H1 (cell line): Measurements from ENCODE around the gene NELFCD. TPM values are rescaled to one million over a fixed set of nuclear protein-coding genes. Genes with fewer than 3 reads are reported as not detected.
A peak's percentile ranks its signal among the peaks of the same experiment; 100 is the strongest.

Source experiments
- CTCF ChIA-PET: fragments of 300-600 bp; sonication (Branson Sonifier 250); formaldehyde crosslinking; loops from one replicate; lab custom pipeline; 2021; ENCODE audit not compliant: partially characterized antibody; lab: Charles Lee
- POLR2A ChIA-PET: fragments of 300-600 bp; sonication (Branson Sonifier 250); formaldehyde crosslinking; loops from one replicate; lab custom pipeline; 2021; ENCODE audit warnings: inconsistent platforms; ENCODE audit not compliant: partially characterized antibody; lab: Charles Lee
- DNase-seq, 2 experiments: peaks; one replicate each; pipeline versions ENCODE4 v3.0.0 to v3.0.0-alpha.2; 2010 to 2022; ENCODE audit warnings: low spot score in 2 of 2, low read depth in 1 of 2, mixed read lengths in 1 of 2
- FAIRE-seq: peaks from 2 replicates; lab custom pipeline; 2011; peaks lifted over from hg19 to GRCh38; lab: Jason Lieb, UNC
- H2AFZ ChIP-seq: 2 replicates; pipeline ENCODE4 v1.8.1; 2012; ENCODE audit warnings: low read length, inconsistent platforms
- H2AK5ac ChIP-seq: 2 replicates; pipeline ENCODE4 v1.6.1; 2013; ENCODE audit warnings: low read depth, low read length
- H2BK120ac ChIP-seq: replicated peaks from 2 replicates; pipeline ENCODE3; 2013; ENCODE audit warnings: low read depth, low read length, inconsistent platforms
- H2BK12ac ChIP-seq: 2 replicates; pipeline ENCODE4 v1.6.1; 2013; ENCODE audit warnings: low read depth, low read length
- H2BK15ac ChIP-seq: 2 replicates; pipeline ENCODE4 v1.6.1; 2013; ENCODE audit warnings: low read length
- H2BK20ac ChIP-seq: 2 replicates; pipeline ENCODE4 v1.6.1; 2013; ENCODE audit warnings: low read length
- H2BK5ac ChIP-seq: 2 replicates; pipeline ENCODE4 v1.6.1; 2013; ENCODE audit warnings: low read depth, low read length
- H3K14ac ChIP-seq: 2 replicates; pipeline ENCODE4 v1.6.1; 2013; ENCODE audit warnings: inconsistent platforms; ENCODE audit not compliant: insufficient read length
- H3K18ac ChIP-seq: 2 replicates; pipeline ENCODE4 v1.6.1; 2013; ENCODE audit warnings: low read length; ENCODE audit errors: extremely low read depth
- H3K23ac ChIP-seq: 2 replicates; pipeline ENCODE4 v1.6.1; 2013; ENCODE audit warnings: inconsistent platforms; ENCODE audit not compliant: insufficient read length
- H3K23me2 ChIP-seq: 2 replicates; pipeline ENCODE4 v1.6.1; 2013; ENCODE audit warnings: low read depth, low read length
- H3K27ac ChIP-seq: 2 replicates; pipeline ENCODE4 v1.6.1; 2011; ENCODE audit warnings: low read depth, low read length, inconsistent platforms
- H3K27me3 ChIP-seq, 4 experiments: replicated peaks in 1 of 4; 1 replicate in 1 of 4; 2 replicates in 3 of 4; pipeline versions ENCODE4 v1.6.1 to v1.8.1; 2011 to 2013; ENCODE audit warnings: low read length in 3 of 4, mild to moderate bottlenecking in 3 of 4, inconsistent platforms in 2 of 4, mixed read lengths in 2 of 4, moderate library complexity in 1 of 4; ENCODE audit not compliant: control insufficient read depth in 3 of 4, insufficient read depth in 3 of 4; ENCODE audit errors: extremely low read depth in 1 of 4
- H3K36me3 ChIP-seq, 4 experiments: 2 replicates each; pipeline versions ENCODE4 v1.6.1 to v1.8.1; 2011 to 2013; ENCODE audit warnings: mild to moderate bottlenecking in 4 of 4, low read length in 3 of 4, moderate library complexity in 2 of 4, control low read depth in 1 of 4, inconsistent platforms in 1 of 4; ENCODE audit not compliant: insufficient read depth in 4 of 4, control insufficient read depth in 2 of 4
- H3K4ac ChIP-seq: replicated peaks from 2 replicates; pipeline ENCODE3; 2013; ENCODE audit warnings: low read length, low read depth, mixed read lengths, inconsistent platforms; ENCODE audit not compliant: insufficient read length
- H3K4me1 ChIP-seq, 4 experiments: replicated peaks in 1 of 4; 1 replicate in 1 of 4; 2 replicates in 3 of 4; pipeline versions ENCODE4 v1.6.1 to v1.8.1; 2011 to 2013; ENCODE audit warnings: low read length in 3 of 4, inconsistent platforms in 2 of 4, mixed read lengths in 1 of 4; ENCODE audit not compliant: insufficient read depth in 4 of 4, control insufficient read depth in 3 of 4
- H3K4me2 ChIP-seq, 2 experiments: 2 replicates each; pipeline versions ENCODE4 v1.6.1 to v1.8.1; 2011 to 2013; ENCODE audit warnings: low read depth in 2 of 2, low read length in 2 of 2, control low read depth in 1 of 2, inconsistent platforms in 1 of 2, mild to moderate bottlenecking in 1 of 2; ENCODE audit not compliant: insufficient read depth in 1 of 2
- H3K4me3 ChIP-seq, 4 experiments: fragments of 200-600, 300-600 bp in 1 of 4; sonication (generic), shearing (Covaris generic), sonication (Bioruptor Twin) in 1 of 4; 2 replicates each; pipeline versions ENCODE4 v1.5.1 to v1.8.1; 2011 to 2016; ENCODE audit warnings: low read length in 4 of 4, low read depth in 3 of 4, control low read depth in 2 of 4, inconsistent platforms in 2 of 4, mild to moderate bottlenecking in 2 of 4, mixed read lengths in 1 of 4, moderate library complexity in 1 of 4; ENCODE audit not compliant: insufficient read depth in 2 of 4; ENCODE audit errors: extremely low read depth in 1 of 4
- H3K56ac ChIP-seq: replicated peaks from 2 replicates; pipeline ENCODE3; 2013; ENCODE audit warnings: low read depth, mild to moderate bottlenecking, mixed read lengths, low read length, inconsistent platforms; ENCODE audit not compliant: insufficient read length
- H3K79me1 ChIP-seq: 2 replicates; pipeline ENCODE4 v1.6.1; 2013; ENCODE audit warnings: low read depth, low read length, control low read depth
- H3K79me2 ChIP-seq, 2 experiments: 2 replicates each; pipeline versions ENCODE4 v1.6.1 to v1.8.1; 2012 to 2013; ENCODE audit warnings: low read length in 2 of 2, mild to moderate bottlenecking in 2 of 2, inconsistent platforms in 1 of 2; ENCODE audit not compliant: insufficient read depth in 2 of 2, control insufficient read depth in 1 of 2
- H3K9ac ChIP-seq, 4 experiments: replicated peaks in 1 of 4; 1 replicate in 1 of 4; 2 replicates in 3 of 4; pipeline versions ENCODE4 v1.6.1 to v1.8.1; 2011 to 2013; ENCODE audit warnings: low read depth in 3 of 4, low read length in 3 of 4, control low read depth in 2 of 4, mild to moderate bottlenecking in 2 of 4, moderate library complexity in 2 of 4, inconsistent platforms in 1 of 4; ENCODE audit errors: extremely low read depth in 1 of 4
- H3K9me3 ChIP-seq, 2 experiments: 2 replicates each; pipeline versions ENCODE4 v1.6.1 to v1.8.1; 2012 to 2013; ENCODE audit warnings: mild to moderate bottlenecking in 2 of 2, moderate library complexity in 2 of 2, control low read depth in 1 of 2, inconsistent platforms in 1 of 2, low read depth in 1 of 2, low read length in 1 of 2, mixed read lengths in 1 of 2; ENCODE audit not compliant: insufficient read depth in 2 of 2
- H4K20me1 ChIP-seq, 2 experiments: replicated peaks in 1 of 2; 2 replicates each; pipeline versions ENCODE3 to v1.8.1; 2011 to 2013; ENCODE audit warnings: inconsistent platforms in 2 of 2, low read length in 2 of 2, mild to moderate bottlenecking in 1 of 2; ENCODE audit not compliant: insufficient read depth in 2 of 2, control insufficient read depth in 1 of 2
- H4K5ac ChIP-seq: 2 replicates; pipeline ENCODE4 v1.6.1; 2013; ENCODE audit warnings: low read length, low read depth, mixed read lengths, inconsistent platforms; ENCODE audit not compliant: insufficient read length
- H4K8ac ChIP-seq: 2 replicates; pipeline ENCODE4 v1.8.0; 2013; ENCODE audit warnings: mild to moderate bottlenecking, moderate library complexity, low read length, inconsistent platforms; ENCODE audit not compliant: insufficient read depth; ENCODE audit errors: extremely low read depth
- H4K91ac ChIP-seq: replicated peaks from 2 replicates; pipeline ENCODE3; 2013; ENCODE audit warnings: low read length, mixed read lengths, inconsistent platforms; ENCODE audit not compliant: insufficient read length
- KDM1A ChIP-seq: fragments of 200-600, 300-600 bp; sonication (generic); IDR thresholded peaks from 2 replicates; pipeline ENCODE4 v1.7.1; 2016; ENCODE audit warnings: mild to moderate bottlenecking, low read length, borderline replicate concordance
- POU5F1 ChIP-seq: IDR thresholded peaks from 2 replicates; pipeline ENCODE4 v1.6.1; 2011; ENCODE audit warnings: low read depth, mild to moderate bottlenecking, low read length, moderate library complexity
- WGBS, 2 experiments: shearing (Covaris generic) in 1 of 2; methylation state at CpG; one replicate each; pipeline versions ENCODE4 v1.1.6 to v1.1.7; 2013 to 2015; ENCODE audit warnings: low lambda C conversion rate in 2 of 2, mixed read lengths in 2 of 2, inconsistent platforms in 1 of 2, low coverage in 1 of 2, missing lambda C conversion rate in 1 of 2; ENCODE audit not compliant: insufficient replicate concordance in 2 of 2, insufficient coverage in 1 of 2, insufficient read length in 1 of 2; ENCODE audit errors: extremely low coverage in 1 of 2, missing lambda C conversion rate in 1 of 2; 5-methylcytosine and 5-hydroxymethylcytosine counted together
- polyA plus RNA-seq, 7 experiments: library from polyadenylated mRNA; depleted of rRNA in 3 of 7; stranded (reverse) in 5 of 7; unstranded in 2 of 7; fragments of >200 nt in 5 of 7; fragments of 200-250 nt in 2 of 7; gene quantifications; 1 replicate in 5 of 7; 2 replicates in 1 of 7; 4 replicates in 1 of 7; pipeline versions ENCODE4 v1.2.1 to v1.2.3, GENCODE V29; 2011 to 2013; ENCODE audit warnings: missing spikeins in 2 of 7, mixed read lengths in 2 of 7
- total RNA-seq: library from RNA; stranded (reverse); fragmentation: NEBNext Ultra II Directional; extraction: Animal tissue kit (Norgen Biotek cat#: 25700); gene quantifications from 2 replicates; pipeline ENCODE4 v1.2.1, GENCODE V29; 2021

The NELFCD gene
- total and polyA plus RNA-seq, 2 of the 8 experiments (the other 6 are each of a cell fraction or from before 2014, with no cell fraction given) = 35.5 to 59.6 TPM

GRCh38 chr20:58969439-58969838 is 11.6 kb upstream of the NELFCD start:
- no peaks in the 10 kb centered on the region; a peak in 1 of 7 replicates for H3K27me3 ChIP-seq
- no peaks in the 10 kb centered on the region for H3K23me2 ChIP-seq
- H3K9ac ChIP-seq = no peak overlapping the region
- H3K4ac ChIP-seq = no peak overlapping the region
- no peak overlapping the region for H2BK5ac ChIP-seq
- no peak overlapping the region for H2BK15ac ChIP-seq
- no peak overlapping the region for H3K4me3 ChIP-seq
- no peak overlapping the region for H2BK20ac ChIP-seq
- no peak overlapping the region for H2AFZ ChIP-seq
- no peak overlapping the region for H2AK5ac ChIP-seq
- H4K20me1 ChIP-seq = no peaks in the 10 kb centered on the region
- no peaks in the 10 kb centered on the region for H3K79me1 ChIP-seq
- FAIRE-seq (no peak), DNase-seq (no peak)
- H3K23ac ChIP-seq = no peak overlapping the region
- H4K5ac ChIP-seq = no peak overlapping the region
- no peak overlapping the region for H2BK120ac ChIP-seq
- 0 out of 2 replicates have a peak, but pooled peaks have one; percentile 16 for TF ChIP-seq KDM1A
- no peak for TF ChIP-seq POU5F1
- CTCF ChIA-PET = no interaction called here
- no peaks in the 10 kb centered on the region for H3K9me3 ChIP-seq
- H4K8ac ChIP-seq = no peak overlapping the region
- no peak overlapping the region for H4K91ac ChIP-seq
- H2BK12ac ChIP-seq = no peak overlapping the region
- WGBS, 2 experiments = 64% methylated on average over 2 of the region's 2 CpGs; no CpG with 5 or more reads in 1 of the 2 experiments
- H3K79me2 ChIP-seq = no peaks in the 10 kb centered on the region
- no peak overlapping the region for H3K27ac ChIP-seq
- H3K4me2 ChIP-seq = no peak overlapping the region
- no peak overlapping the region for H3K56ac ChIP-seq
- no peak overlapping the region for H3K14ac ChIP-seq
- H3K18ac ChIP-seq = no peak overlapping the region
- H3K36me3 ChIP-seq = no peaks in the 10 kb centered on the region
- POLR2A ChIA-PET = no interaction called here
- peaks cover 0 to 7% (median 0%) of the 10 kb centered on the region in 4 experiments; a peak in 2 of 7 replicates for H3K4me1 ChIP-seq
